ENCODE data around the gene COL4A5. TPM values are rescaled to one million over a fixed set of nuclear protein-coding genes. Genes with fewer than 3 reads are reported as not detected.
A peak's percentile ranks its signal among the peaks of the same experiment; 100 is the strongest.
"Not testable (repeated sequence)": the region's sequence is repeated elsewhere in the genome, so short reads cannot be mapped to it uniquely, and the experiment has no call there.

COL4A5 gene
- not detected for total RNA-seq

DNA sequence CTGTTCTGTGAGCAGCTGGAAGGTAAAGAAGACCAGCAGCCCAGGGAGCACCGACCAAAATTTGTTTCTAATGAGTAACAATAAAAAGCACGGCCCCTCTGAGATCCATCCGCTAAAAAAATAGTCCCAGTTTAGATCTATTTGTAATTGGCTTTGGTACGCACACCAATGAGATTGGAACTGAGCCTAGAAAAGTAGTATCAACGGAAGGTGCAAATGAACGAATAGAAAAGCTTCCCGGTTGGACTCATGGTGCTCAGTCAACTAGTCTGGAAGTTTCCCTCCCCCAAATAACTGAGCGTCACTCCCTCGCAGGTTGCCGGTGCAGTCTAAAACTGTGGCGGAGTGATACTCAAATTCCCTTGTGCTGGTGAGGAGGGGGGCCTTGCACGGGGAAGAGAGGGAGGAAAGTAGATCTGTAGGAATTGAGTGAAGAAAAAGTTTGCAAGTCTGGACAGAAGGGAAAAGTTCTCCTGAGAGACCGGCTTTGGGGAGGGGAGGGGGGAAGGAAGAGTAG, at the start of gene COL4A5:
Gene COL4A5 (plus strand): TSS at position 413 of the 517 bp plus-strand sequence. CDS start 288 bp downstream, outside the sequence.
- H3K4me1 Mint-ChIP-seq: peaks cover 7% of the 10 kb centered on the region
- H3K36me3 Mint-ChIP-seq (ENCODE audit: low read depth): no peaks in the 10 kb centered on the region
- ATAC-seq (no peak), DNase-seq (peak; percentile 3)
- no peaks in the 10 kb centered on the region for H3K9me3 Mint-ChIP-seq (ENCODE audit: low read depth)
- ChIA-PET CTCF (no interaction called here), POLR2A (no interaction called here)
- peaks cover 23% of the 10 kb centered on the region for H3K27me3 Mint-ChIP-seq
- intact Hi-C loops (cut with DNase I, micrococcal nuclease): no loop called here
- peak within 1 kb of the TSS; percentile 32 for H3K4me3 Mint-ChIP-seq
- no peak within 1 kb of the TSS for H3K27ac Mint-ChIP-seq

DNA sequence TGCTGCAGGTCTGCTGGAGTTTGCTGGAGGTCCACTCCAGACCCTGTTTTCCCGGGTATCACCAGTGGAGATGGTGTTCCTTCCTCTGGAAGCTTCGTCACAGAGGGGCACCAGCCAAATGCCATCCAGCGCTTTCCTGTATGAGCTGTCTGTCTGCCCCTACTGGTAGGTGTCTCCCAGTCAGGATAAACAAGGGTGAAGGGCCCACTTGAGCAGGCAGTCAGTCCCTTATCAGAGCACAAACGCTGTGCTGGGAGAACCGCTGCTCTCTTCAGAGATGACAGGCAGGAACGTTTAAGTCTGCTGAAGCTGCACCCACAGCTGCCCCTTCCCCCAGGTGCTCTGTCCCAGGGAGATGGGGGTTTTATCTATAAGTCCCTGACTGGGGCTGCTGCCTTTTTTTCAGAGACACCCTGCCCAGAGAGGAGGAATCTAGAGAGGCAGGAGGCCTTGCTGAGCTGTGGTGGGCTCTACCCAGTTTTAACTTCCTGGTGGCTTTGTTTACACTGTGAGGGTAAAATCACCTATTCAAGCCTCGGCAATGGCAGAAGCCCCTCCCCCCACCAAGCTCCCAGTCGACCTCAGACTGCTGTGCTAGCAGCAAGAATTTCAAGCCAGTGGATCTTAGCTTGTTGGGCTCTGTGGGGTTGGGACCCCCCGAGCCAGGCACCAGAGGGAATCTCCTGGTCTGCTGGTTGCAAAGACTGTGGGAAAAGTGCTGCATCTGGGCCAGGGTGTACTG, 48.5 kb upstream of the COL4A5 start:
- H3K36me3 Mint-ChIP-seq (ENCODE audit: low read depth); H3K9me3 Mint-ChIP-seq (ENCODE audit: low read depth); ATAC-seq; H3K27me3 Mint-ChIP-seq; H3K4me3 Mint-ChIP-seq; intact Hi-C loops (cut with DNase I, micrococcal nuclease); H3K27ac Mint-ChIP-seq; H3K4me1 Mint-ChIP-seq; POLR2A ChIA-PET; CTCF ChIA-PET; DNase-seq: not testable (repeated sequence)

DNA sequence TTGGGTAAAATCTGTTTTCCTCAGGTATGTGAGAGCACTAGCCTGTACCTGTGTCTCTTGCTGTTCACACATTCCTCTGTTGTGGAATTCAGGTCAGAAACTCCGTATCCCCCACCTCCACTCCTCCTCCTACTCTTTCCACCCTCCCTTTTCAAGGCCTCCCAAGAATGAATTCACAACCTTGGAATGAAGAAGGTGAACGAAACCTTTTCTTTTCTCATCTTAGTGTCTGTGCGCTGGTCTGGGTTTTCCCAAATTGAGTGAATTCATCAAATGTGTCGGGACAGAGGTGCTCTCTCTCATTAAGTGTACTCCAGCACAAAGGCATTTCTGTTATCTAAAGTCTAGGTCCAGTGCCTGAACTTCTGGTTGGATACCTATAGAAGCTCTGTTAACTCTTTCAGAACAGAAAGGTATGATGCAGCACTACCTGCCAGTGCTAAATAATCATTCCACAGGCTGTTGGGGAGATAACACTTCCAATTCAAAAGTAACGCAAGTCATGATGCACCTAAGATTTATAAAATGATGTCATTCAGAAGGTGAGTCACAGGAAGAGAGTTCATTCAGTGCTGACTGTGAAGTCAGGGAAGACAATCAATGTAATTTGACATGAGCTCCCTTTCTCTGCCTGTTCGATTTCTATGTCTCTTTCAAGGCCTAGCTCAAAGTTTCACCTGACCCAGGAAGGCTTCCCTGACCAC, 43.3 kb upstream of the COL4A5 start:
- Mint-ChIP-seq H3K36me3 (ENCODE audit: low read depth) (no peaks in the 10 kb centered on the region), H3K27ac (no peak overlapping the region), H3K4me1 (no peaks in the 10 kb centered on the region), H3K9me3 (ENCODE audit: low read depth) (no peaks in the 10 kb centered on the region), H3K4me3 (no peak overlapping the region), H3K27me3 (no peaks in the 10 kb centered on the region)
- intact Hi-C loops (cut with DNase I, micrococcal nuclease): no loop called here
- DNase-seq: no peak
- POLR2A ChIA-PET: no interaction called here
- ATAC-seq: no peak
- CTCF ChIA-PET: no interaction called here

DNA sequence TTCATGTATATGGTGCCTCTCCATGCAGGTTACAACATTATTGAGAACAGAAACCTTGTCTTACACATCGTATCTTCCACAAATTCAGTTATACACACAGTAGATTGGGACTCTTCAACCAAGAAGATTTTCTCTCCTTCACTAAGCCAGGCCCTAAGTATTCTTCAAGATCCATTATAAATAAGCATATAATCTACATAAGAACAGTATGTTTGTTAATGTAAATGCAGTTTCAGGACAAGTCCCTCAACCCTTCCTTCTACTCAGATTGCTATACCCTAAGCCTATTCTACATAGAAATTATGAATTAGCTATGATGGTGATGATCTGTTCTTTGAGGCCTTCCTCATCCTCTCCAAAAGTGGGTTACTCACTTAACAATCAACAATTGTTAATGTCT, 42.7 kb upstream of the COL4A5 start:
- POLR2A ChIA-PET: no interaction called here

DNA sequence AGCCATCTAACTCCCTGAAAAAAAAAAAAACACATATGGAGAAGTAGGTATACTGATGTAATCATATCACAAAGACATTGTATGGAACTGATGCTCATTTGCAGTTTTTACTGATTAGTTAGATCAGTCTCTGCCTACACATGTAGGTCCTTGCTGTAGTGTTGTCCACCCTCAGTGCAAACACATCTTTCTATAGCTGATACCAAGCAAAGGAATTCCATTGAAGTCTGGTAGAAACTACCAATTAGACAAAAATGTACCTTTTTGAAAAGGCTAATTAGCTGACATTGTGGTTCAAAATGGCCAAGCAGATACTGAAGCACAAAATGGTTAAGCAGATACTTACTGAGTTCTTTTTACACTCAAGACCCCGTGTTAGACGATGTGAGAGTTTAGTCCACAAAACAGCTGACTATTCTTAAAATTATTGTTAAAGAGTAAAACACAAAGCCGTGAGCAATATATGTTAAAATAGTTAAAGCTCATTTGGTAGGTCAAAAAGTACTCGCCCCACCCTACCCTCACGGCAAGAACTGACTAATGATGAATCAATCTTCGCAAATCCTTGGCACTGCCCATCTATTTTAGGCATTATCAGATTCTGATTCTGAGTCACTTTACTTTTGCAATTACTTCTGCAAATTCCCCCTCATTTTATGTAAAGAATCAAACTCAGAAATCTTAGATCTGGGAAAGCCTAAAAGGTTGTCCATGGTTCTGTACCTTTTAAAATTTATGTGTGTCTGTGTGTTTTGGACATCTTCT, 41.8 kb upstream of the COL4A5 start:
- CTCF ChIA-PET: no interaction called here
- ATAC-seq (no peak), DNase-seq (peak; percentile 3)
- intact Hi-C loops (cut with DNase I, micrococcal nuclease): no loop called here
- Mint-ChIP-seq H3K4me3 (no peak overlapping the region), H3K4me1 (no peaks in the 10 kb centered on the region), H3K27me3 (no peaks in the 10 kb centered on the region), H3K36me3 (ENCODE audit: low read depth) (no peaks in the 10 kb centered on the region), H3K27ac (no peak overlapping the region), H3K9me3 (ENCODE audit: low read depth) (no peaks in the 10 kb centered on the region)
- POLR2A ChIA-PET: no interaction called here

More for the DNA sequence above, 42.7 kb upstream of the COL4A5 start:
- CTCF ChIA-PET: no interaction called here
- ATAC-seq: no peak
- DNase-seq: no peak
- Mint-ChIP-seq H3K4me3 (no peak overlapping the region), H3K27me3 (no peaks in the 10 kb centered on the region), H3K9me3 (ENCODE audit: low read depth) (no peaks in the 10 kb centered on the region), H3K4me1 (no peaks in the 10 kb centered on the region), H3K36me3 (ENCODE audit: low read depth) (no peaks in the 10 kb centered on the region), H3K27ac (no peak overlapping the region)
- intact Hi-C loops (cut with DNase I, micrococcal nuclease): no loop called here

DNA sequence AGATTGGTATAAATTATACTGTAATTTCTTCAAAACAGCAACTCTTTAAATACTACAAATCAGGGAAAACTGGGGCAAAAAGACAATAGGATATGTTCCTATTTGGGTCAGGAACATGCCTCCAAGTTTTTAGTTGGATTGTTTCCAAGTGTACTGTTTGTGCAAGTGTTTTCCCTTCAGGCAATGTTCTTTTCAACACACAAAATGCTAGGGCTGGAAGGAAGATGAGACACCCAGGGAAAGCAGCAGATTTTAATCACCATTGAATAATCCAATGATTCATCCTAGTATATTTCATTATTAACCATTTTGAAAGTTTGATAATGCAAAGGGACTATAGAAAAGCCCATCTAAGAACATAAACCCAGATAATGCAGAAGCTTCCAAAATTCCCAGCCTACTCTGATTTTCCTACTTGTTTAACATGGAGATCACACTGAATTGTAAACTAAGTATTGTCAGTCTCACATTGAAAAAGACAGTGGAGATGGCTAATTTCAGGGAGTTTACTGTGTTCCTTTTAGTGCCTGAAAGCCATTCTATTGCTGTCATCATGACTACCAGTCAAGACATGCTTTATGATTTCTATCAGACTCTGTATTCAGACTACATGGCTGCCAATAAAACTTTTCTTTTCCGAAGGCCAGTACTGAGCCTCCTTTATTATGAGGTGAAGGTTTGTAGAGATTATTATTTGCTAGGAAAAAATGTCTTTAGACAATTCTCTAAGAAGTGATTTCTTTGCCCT, 40.0 kb upstream of the COL4A5 start:
- Mint-ChIP-seq H3K4me1 (no peaks in the 10 kb centered on the region), H3K9me3 (ENCODE audit: low read depth) (no peaks in the 10 kb centered on the region), H3K36me3 (ENCODE audit: low read depth) (no peaks in the 10 kb centered on the region), H3K27ac (no peak overlapping the region), H3K27me3 (no peaks in the 10 kb centered on the region), H3K4me3 (no peak overlapping the region)
- DNase-seq (no peak), ATAC-seq (no peak)
- intact Hi-C loops (cut with DNase I, micrococcal nuclease): no loop called here
- ChIA-PET CTCF (no interaction called here), POLR2A (interaction anchor here (0.6 kb wide), 1 partner anchor 1815 kb away, joined by 3 read pairs; no protein-coding TSS in a partner anchor)

DNA sequence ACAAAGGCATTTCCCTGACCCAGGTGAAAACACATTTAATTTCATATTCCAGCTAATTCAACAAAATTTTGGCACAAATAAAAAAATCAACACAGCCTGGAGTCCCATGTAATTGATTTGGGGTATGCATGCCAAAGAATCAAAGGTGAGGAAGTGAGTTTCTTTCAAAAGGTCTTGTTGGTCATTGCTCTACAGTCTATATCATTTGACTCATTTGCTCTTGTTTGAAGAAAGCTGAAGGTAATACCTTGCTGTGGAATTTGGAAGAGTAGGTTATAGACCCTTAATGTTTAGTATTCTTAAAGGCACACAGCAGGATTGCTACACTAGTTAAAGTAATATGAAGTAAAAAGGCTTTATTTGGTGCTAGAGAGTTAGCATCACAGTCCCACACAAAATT, 26.9 kb upstream of the COL4A5 start:
- H3K27ac Mint-ChIP-seq: no peak overlapping the region
- DNase-seq (no peak), ATAC-seq (no peak)
- no peaks in the 10 kb centered on the region for H3K9me3 Mint-ChIP-seq (ENCODE audit: low read depth)
- H3K4me1 Mint-ChIP-seq: no peaks in the 10 kb centered on the region
- no peaks in the 10 kb centered on the region for H3K27me3 Mint-ChIP-seq
- no peak overlapping the region for H3K4me3 Mint-ChIP-seq
- H3K36me3 Mint-ChIP-seq (ENCODE audit: low read depth): no peaks in the 10 kb centered on the region
- intact Hi-C loops (cut with DNase I, micrococcal nuclease): no loop called here
- ChIA-PET CTCF (no interaction called here), POLR2A (no interaction called here)

DNA sequence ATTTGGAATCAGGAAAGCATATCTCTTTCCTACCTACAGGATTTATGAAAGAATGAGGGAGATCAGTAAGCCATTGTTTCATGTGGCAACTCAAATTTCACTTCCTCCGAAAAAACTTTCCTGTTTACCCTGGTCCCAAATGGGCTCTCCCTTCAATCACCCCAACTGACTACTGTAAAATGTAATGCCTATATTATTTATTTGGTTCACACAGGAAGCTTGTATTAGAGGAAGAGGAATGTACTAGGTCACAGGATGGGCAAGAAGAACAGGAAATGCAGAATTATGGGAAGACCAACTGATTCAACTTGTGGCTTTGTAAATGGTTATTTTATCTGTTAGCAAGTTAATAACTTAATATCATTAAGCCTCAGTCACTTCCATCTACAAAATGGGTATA, 24.5 kb upstream of the COL4A5 start:
- CTCF ChIA-PET: no interaction called here

DNA sequence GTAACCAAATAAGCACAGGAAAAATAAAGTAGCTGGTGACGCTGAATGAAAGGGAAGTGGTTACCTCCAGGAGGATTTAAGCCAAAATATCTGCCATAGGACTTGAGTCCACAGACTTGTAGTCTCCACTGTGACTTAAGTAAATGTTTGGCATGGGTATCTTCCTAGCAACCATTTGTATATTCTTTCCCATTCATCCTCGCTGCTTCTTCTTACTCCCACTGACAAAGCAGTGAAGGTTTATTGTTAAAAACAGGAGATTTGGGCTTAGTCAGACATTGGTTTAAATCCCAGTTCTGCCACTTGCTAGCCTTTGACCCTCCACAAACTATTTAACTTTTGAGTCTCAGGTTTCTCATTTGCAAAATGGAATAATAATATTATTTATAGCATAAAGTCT, 23.7 kb upstream of the COL4A5 start:
- Mint-ChIP-seq H3K27me3 (no peaks in the 10 kb centered on the region), H3K9me3 (ENCODE audit: low read depth) (no peaks in the 10 kb centered on the region), H3K4me1 (no peaks in the 10 kb centered on the region), H3K36me3 (ENCODE audit: low read depth) (no peaks in the 10 kb centered on the region), H3K4me3 (no peak overlapping the region), H3K27ac (no peak overlapping the region)
- DNase-seq: no peak
- ATAC-seq: no peak
- intact Hi-C loops (cut with DNase I, micrococcal nuclease): no loop called here
- ChIA-PET POLR2A (no interaction called here), CTCF (no interaction called here)

More for the DNA sequence above, 24.5 kb upstream of the COL4A5 start:
- Mint-ChIP-seq H3K36me3 (ENCODE audit: low read depth) (no peaks in the 10 kb centered on the region), H3K9me3 (ENCODE audit: low read depth) (no peaks in the 10 kb centered on the region), H3K27me3 (no peaks in the 10 kb centered on the region), H3K27ac (no peak overlapping the region), H3K4me3 (no peak overlapping the region), H3K4me1 (no peaks in the 10 kb centered on the region)
- DNase-seq (no peak), ATAC-seq (no peak)
- intact Hi-C loops (cut with DNase I, micrococcal nuclease): no loop called here
- POLR2A ChIA-PET: no interaction called here

DNA sequence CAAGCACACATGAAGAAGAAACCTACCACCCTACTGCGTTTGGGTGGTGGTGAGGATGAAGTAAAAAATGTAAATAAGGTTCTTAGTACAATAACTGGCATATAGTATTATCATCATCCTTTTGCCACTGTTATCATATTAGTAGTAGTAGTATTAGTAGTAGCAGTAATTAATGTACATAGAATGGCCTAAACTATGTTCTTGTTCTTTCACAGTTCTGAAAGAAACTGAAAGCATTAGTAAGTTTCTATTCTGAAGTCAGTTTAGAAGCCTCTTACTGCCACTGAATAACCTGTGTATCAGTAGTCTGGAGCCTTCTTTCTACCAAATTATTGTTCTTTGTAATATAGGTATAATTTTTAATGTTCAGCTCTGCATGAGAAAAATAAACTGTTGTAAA, 22.4 kb upstream of the COL4A5 start:
- intact Hi-C loops (cut with DNase I, micrococcal nuclease): no loop called here
- H3K9me3 Mint-ChIP-seq (ENCODE audit: low read depth): no peaks in the 10 kb centered on the region
- DNase-seq (no peak), ATAC-seq (no peak)
- ChIA-PET CTCF (no interaction called here), POLR2A (no interaction called here)
- no peak overlapping the region for H3K4me3 Mint-ChIP-seq
- no peak overlapping the region for H3K27ac Mint-ChIP-seq
- H3K27me3 Mint-ChIP-seq: no peaks in the 10 kb centered on the region
- no peaks in the 10 kb centered on the region for H3K36me3 Mint-ChIP-seq (ENCODE audit: low read depth)
- no peaks in the 10 kb centered on the region for H3K4me1 Mint-ChIP-seq

DNA sequence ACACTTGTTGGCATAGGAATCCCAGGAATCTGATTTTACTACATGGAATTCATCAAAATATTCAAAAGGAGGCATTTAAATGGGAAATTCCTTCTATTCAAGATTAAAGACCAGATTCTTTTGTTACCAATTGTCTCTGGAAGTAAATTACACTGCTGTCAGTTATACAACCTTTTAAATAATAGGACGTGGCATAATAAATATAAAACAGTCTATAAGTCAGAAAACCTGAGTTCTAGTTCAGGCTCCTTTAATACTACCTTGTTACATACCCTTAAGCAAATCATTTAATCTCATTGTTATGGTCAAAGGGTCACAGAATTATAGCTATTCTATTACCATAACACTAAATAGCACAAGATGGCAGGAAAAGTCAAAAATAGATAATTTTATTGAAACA, 20.2 kb upstream of the COL4A5 start:
- intact Hi-C loops (cut with DNase I, micrococcal nuclease): no loop called here
- DNase-seq (no peak), ATAC-seq (no peak)
- CTCF ChIA-PET: no interaction called here
- Mint-ChIP-seq H3K27me3 (no peaks in the 10 kb centered on the region), H3K4me3 (no peak overlapping the region), H3K36me3 (ENCODE audit: low read depth) (no peaks in the 10 kb centered on the region), H3K27ac (no peak overlapping the region), H3K4me1 (no peaks in the 10 kb centered on the region), H3K9me3 (ENCODE audit: low read depth) (no peaks in the 10 kb centered on the region)
- POLR2A ChIA-PET: no interaction called here
